GM10248 (cell line): ENCODE measurements around the gene HIRA.

Experiments used
- CTCF ChIA-PET: fragments of 300-600 bp; sonication (Branson Sonifier 250); formaldehyde crosslinking; extraction: SDS; loops from one replicate; lab custom pipeline; 2021; ENCODE audit warnings: antibody characterized with exemption; lab: Yijun Ruan, JAX
- POLR2A ChIA-PET: fragments of 350-650 bp; sonication (Branson Sonifier 250); formaldehyde crosslinking; extraction: SDS; loops from one replicate; lab custom pipeline; 2020; ENCODE audit warnings: antibody characterized with exemption; lab: Yijun Ruan, JAX
- DNase-seq: peaks from one replicate; pipeline ENCODE4 v3.0.0; 2012; ENCODE audit errors: extremely low spot score
- CTCF ChIP-seq: IDR thresholded peaks from 2 replicates; pipeline ENCODE4 v1.5.1; 2012; ENCODE audit warnings: mild to moderate bottlenecking, low read depth; ENCODE audit errors: extremely low read depth, missing control alignments, control extremely low read depth

Gene HIRA

GRCh38 chr22:19456541-19456940, 25.0 kb upstream of the HIRA start:
- ChIA-PET CTCF (interaction anchor here (1.3 kb wide), 1 partner anchor 52 kb away, joined by 3 read pairs; no protein-coding TSS in a partner anchor), POLR2A (no interaction called here)
- no peak for DNase-seq
- no peak for TF ChIP-seq CTCF

GRCh38 chr22:19455585-19456370, 24.2 kb upstream of the HIRA start:
- no peak for DNase-seq
- ChIA-PET POLR2A (no interaction called here), CTCF (interaction anchor here (1.3 kb wide), 2 partner anchors 22 to 52 kb away, joined by 3 read pairs; no protein-coding TSS in a partner anchor)
- TF ChIP-seq CTCF = no peak

- no peak for DNase-seq
- TF ChIP-seq CTCF = no peak
- POLR2A ChIA-PET = no interaction called here
- CTCF ChIA-PET = interaction anchor here (1.3 kb wide), 1 partner anchor 22 kb away, joined by 3 read pairs; no protein-coding TSS in a partner anchor
These were observed 23.5 kb upstream of the HIRA start for GRCh38 chr22:19455033-19455432.

- no peak for DNase-seq
- CTCF ChIA-PET = interaction anchor here (0.8 to 1.8 kb wide), 3 partner anchors 10 to 23 kb away, joined by 3 to 5 read pairs (median 4); no protein-coding TSS in a partner anchor
- no peak for TF ChIP-seq CTCF
- POLR2A ChIA-PET = no interaction called here
These were observed 22.6 kb upstream of the HIRA start for GRCh38 chr22:19454156-19454555.

GRCh38 chr22:19453718-19454117, 22.2 kb upstream of the HIRA start:
- POLR2A ChIA-PET = no interaction called here
- no peak for TF ChIP-seq CTCF
- CTCF ChIA-PET = interaction anchor here (0.8 to 1.8 kb wide), 3 partner anchors 10 to 24 kb away, joined by 3 to 5 read pairs (median 4); no protein-coding TSS in a partner anchor
- DNase-seq = no peak

GRCh38 chr22:19451570-19451969, 20.0 kb upstream of the HIRA start:
- no peak for DNase-seq
- TF ChIP-seq CTCF = no peak
- ChIA-PET CTCF (interaction anchor here (1.3 to 1.4 kb wide), 2 partner anchors 15 to 26 kb away, joined by 3 to 4 read pairs; no protein-coding TSS in a partner anchor), POLR2A (interaction anchor here (1.1 kb wide), 1 partner anchor 15 kb away, joined by 3 read pairs; no protein-coding TSS in a partner anchor)
